Measurements from ENCODE around the gene SMG9.

Gene SMG9

GRCh38 chr19:43767818-43768217 is 13.1 kb upstream of the SMG9 start:
- TF ChIP-seq ZNF664 (tag by site-specific recombination; IDR thresholded peaks at IDR 0.05): peak; percentile 97
- TF ChIP-seq ZNF561 (tag by site-specific recombination; IDR thresholded peaks at IDR 0.05; ENCODE audit: borderline replicate concordance): no peak
- H3K36me3 ChIP-seq (ENCODE audit: control insufficient read depth in 2 of 2, insufficient read depth in 1 of 2, low read length in 2 of 2): no peaks in the 10 kb centered on the region
- no peak overlapping the region for H3K4me3 ChIP-seq (ENCODE audit: low read depth, low read length)
- ChIA-PET CTCF (interaction anchor here (0.6 to 17.4 kb wide), 19 partner anchors 10 to 512 kb away, joined by 3 to 213 read pairs (median 4); partner anchors contain the start of genes KCNN4, SMG9 and ZNF221), POLR2A (interaction anchor here (0.8 to 3.0 kb wide), 2 partner anchors 9 to 99 kb away, joined by 3 to 15 read pairs; no protein-coding TSS in a partner anchor)
- no peaks in the 10 kb centered on the region for H3K9me3 ChIP-seq (ENCODE audit: control insufficient read depth, insufficient read depth, low read depth, low read length)
- peaks cover 8% of the 10 kb centered on the region for H3K4me1 ChIP-seq (ENCODE audit: control insufficient read depth, insufficient read depth, low read length)
- H3K27ac ChIP-seq (ENCODE audit: extremely low read depth, low read depth, low read length): no peak overlapping the region

GRCh38 chr19:43767316-43767715 is 12.6 kb upstream of the SMG9 start:
- CTCF ChIA-PET: interaction anchor here (0.6 to 17.4 kb wide), 23 partner anchors 10 to 511 kb away, joined by 3 to 213 read pairs (median 4); partner anchors contain the start of genes KCNN4, SMG9 and ZNF283

GRCh38 chr19:43766755-43767043 is 11.9 kb upstream of the SMG9 start:
- CTCF ChIA-PET: interaction anchor here (0.5 to 17.4 kb wide), 47 partner anchors 11 to 387 kb away, joined by 3 to 213 read pairs (median 4); partner anchors contain the start of genes IRGQ, KCNN4, SMG9 and ZNF283
- POLR2A ChIA-PET: interaction anchor here (1.1 to 4.3 kb wide), 8 partner anchors 10 to 184 kb away, joined by 3 to 24 read pairs (median 8); partner anchors contain the start of genes PLAUR, SMG9, ZNF221 and ZNF283
- peaks cover 8% of the 10 kb centered on the region for H3K4me1 ChIP-seq (ENCODE audit: control insufficient read depth, insufficient read depth, low read length)
- H3K27ac ChIP-seq (ENCODE audit: extremely low read depth, low read depth, low read length): no peak overlapping the region
- TF ChIP-seq ZBTB17 (tag by site-specific recombination; IDR thresholded peaks at IDR 0.05) (peak; percentile 10; the same call in 1 of the 2 replicates), BCL11A (tag by site-specific recombination; IDR thresholded peaks at IDR 0.05; ENCODE audit: low read depth) (no peak), ZNF274 (IDR thresholded peaks at IDR 0.05; ENCODE audit: low read length) (no peak), ZNF274 (tag by site-specific recombination; IDR thresholded peaks at IDR 0.05; ENCODE audit: borderline replicate concordance) (no peak), ZNF23 (tag by site-specific recombination; IDR thresholded peaks at IDR 0.05; ENCODE audit: borderline replicate concordance) (no peak), ZEB2 (tag by site-specific recombination; IDR thresholded peaks at IDR 0.05) (0 out of 2 replicates have a peak, but pooled peaks have one; percentile 11)
- TF ChIP-seq, protein P1, sequence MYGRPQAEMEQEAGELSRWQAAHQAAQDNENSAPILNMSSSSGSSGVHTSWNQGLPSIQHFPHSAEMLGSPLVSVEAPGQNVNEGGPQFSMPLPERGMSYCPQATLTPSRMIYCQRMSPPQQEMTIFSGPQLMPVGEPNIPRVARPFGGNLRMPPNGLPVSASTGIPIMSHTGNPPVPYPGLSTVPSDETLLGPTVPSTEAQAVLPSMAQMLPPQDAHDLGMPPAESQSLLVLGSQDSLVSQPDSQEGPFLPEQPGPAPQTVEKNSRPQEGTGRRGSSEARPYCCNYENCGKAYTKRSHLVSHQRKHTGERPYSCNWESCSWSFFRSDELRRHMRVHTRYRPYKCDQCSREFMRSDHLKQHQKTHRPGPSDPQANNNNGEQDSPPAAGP (tag by site-specific recombination; IDR thresholded peaks at IDR 0.05): 0 out of 2 replicates have a peak, but pooled peaks have one; percentile 12
- TF ChIP-seq, protein P2, sequence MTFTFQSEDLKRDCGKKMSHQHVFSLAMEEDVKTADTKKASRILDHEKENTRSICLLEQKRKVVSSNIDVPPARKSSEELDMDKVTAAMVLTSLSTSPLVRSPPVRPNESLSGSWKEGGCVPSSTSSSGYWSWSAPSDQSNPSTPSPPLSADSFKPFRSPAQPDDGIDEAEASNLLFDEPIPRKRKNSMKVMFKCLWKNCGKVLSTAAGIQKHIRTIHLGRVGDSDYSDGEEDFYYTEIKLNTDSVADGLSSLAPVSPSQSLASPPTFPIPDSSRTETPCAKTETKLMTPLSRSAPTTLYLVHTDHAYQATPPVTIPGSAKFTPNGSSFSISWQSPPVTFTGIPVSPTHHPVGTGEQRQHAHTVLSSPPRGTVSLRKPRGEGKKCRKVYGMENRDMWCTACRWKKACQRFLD (tag by site-specific recombination; IDR thresholded peaks at IDR 0.05): no peak
- H3K36me3 ChIP-seq (ENCODE audit: control insufficient read depth in 2 of 2, insufficient read depth in 1 of 2, low read length in 2 of 2): no peaks in the 10 kb centered on the region
- no peak overlapping the region for H3K4me3 ChIP-seq (ENCODE audit: low read depth, low read length)
- H3K9me3 ChIP-seq (ENCODE audit: control insufficient read depth, insufficient read depth, low read depth, low read length): no peaks in the 10 kb centered on the region

More at GRCh38 chr19:43767316-43767715, 12.6 kb upstream of the SMG9 start:
- Histone ChIP-seq H3K4me3 (ENCODE audit: low read depth, low read length) (no peak overlapping the region), H3K27ac (ENCODE audit: extremely low read depth, low read depth, low read length) (no peak overlapping the region), H3K4me1 (ENCODE audit: control insufficient read depth, insufficient read depth, low read length) (peaks cover 8% of the 10 kb centered on the region), H3K9me3 (ENCODE audit: control insufficient read depth, insufficient read depth, low read depth, low read length) (no peaks in the 10 kb centered on the region), H3K36me3 (ENCODE audit: control insufficient read depth in 2 of 2, insufficient read depth in 1 of 2, low read length in 2 of 2) (no peaks in the 10 kb centered on the region)
- POLR2A ChIA-PET: interaction anchor here (0.8 to 3.0 kb wide), 3 partner anchors 9 to 99 kb away, joined by 3 to 15 read pairs (median 10); partner anchors contain the start of gene SMG9
- TF ChIP-seq ZFHX2 (tag by site-specific recombination; conservative IDR thresholded peaks at IDR 0.05) (no peak), ZNF155 (tag by site-specific recombination; IDR thresholded peaks at IDR 0.05) (no peak), ZSCAN16 (tag by site-specific recombination; IDR thresholded peaks at IDR 0.05) (no peak), KLF7 (tag by site-specific recombination; IDR thresholded peaks at IDR 0.05; ENCODE audit: borderline replicate concordance) (no peak), ZNF501 (tag by site-specific recombination; IDR thresholded peaks at IDR 0.05) (no peak), ZNF561 (tag by site-specific recombination; IDR thresholded peaks at IDR 0.05; ENCODE audit: borderline replicate concordance) (no peak), ZNF341 (tag by site-specific recombination; IDR thresholded peaks at IDR 0.05; ENCODE audit: low read depth) (no peak), ZNF391 (tag by site-specific recombination; IDR thresholded peaks at IDR 0.05; ENCODE audit: borderline replicate concordance, low read depth) (no peak), ZNF510 (tag by site-specific recombination; IDR thresholded peaks at IDR 0.05; ENCODE audit: insufficient replicate concordance) (no peak), ZNF335 (tag by site-specific recombination; conservative IDR thresholded peaks at IDR 0.05) (no peak), ZNF239 (tag by site-specific recombination; IDR thresholded peaks at IDR 0.05) (no peak), ZBTB1 (tag by site-specific recombination; IDR thresholded peaks at IDR 0.05) (no peak)
